ENCODE measurements around the gene RFC1. TPM values are rescaled to one million over a fixed set of nuclear protein-coding genes. Genes with fewer than 3 reads are reported as not detected.

Gene RFC1
- polyA plus RNA-seq, 1 of the 3 experiments (the other 2 are of a cell fraction) = 14.9 TPM

DNA sequence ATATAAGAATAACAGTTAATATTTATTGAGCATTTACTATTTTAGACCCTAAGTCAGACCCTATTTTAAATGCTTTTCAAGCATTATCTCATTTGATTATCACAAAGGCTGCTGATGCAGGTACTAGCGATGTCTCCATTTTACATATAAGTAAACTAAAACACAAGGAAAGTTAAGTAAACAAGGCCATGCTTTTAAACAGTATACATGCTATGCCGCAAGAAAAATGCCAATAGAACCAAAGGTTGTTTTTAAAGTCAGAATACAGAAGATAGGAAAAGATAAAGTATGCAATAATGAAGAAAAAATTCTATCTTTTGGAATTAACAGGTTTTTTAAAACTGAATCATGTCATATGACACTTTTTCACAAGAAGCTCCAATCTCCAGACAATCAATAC lies 26.2 kb downstream of the RFC1 start:
- Histone ChIP-seq H2AFZ (ENCODE audit: low read depth) (no peak overlapping the region), H3K27me3 (ENCODE audit: insufficient read depth) (no peaks in the 10 kb centered on the region), H3K4me1 (ENCODE audit: control insufficient read depth in 1 of 2, insufficient read depth in 2 of 2, low read depth in 1 of 2, low read length in 1 of 2) (peaks cover 0 to 3% of the 10 kb centered on the region in 2 experiments; a peak in 2 of 4 replicates), H3K9me2 (no peaks in the 10 kb centered on the region), H3K9ac (no peak overlapping the region), H3K36me3 (replicated peaks in 1 of 2; ENCODE audit: control insufficient read depth in 1 of 2, insufficient read depth in 2 of 2, low read length in 1 of 2) (peaks cover 21 to 35% of the 10 kb centered on the region in 2 experiments), H4K20me1 (ENCODE audit: insufficient read depth) (no peaks in the 10 kb centered on the region), H3K4me2 (no peak overlapping the region), H3F3A (replicated peaks; ENCODE audit: insufficient read depth) (peaks cover 4% of the 10 kb centered on the region), H3K27ac (ENCODE audit: low read depth in 2 of 2, low read length in 1 of 2) (no peak overlapping the region), H3K4me3 (ENCODE audit: low read depth in 2 of 2, low read length in 1 of 2) (no peak overlapping the region), H3K9me3 (no peaks in the 10 kb centered on the region), H3K79me2 (ENCODE audit: insufficient read depth) (peaks cover 82% of the 10 kb centered on the region)
- WGBS (ENCODE audit: low lambda C conversion rate) = 96% methylated on average over 2 of the region's 2 CpGs
- TF ChIP-seq, protein P1, sequence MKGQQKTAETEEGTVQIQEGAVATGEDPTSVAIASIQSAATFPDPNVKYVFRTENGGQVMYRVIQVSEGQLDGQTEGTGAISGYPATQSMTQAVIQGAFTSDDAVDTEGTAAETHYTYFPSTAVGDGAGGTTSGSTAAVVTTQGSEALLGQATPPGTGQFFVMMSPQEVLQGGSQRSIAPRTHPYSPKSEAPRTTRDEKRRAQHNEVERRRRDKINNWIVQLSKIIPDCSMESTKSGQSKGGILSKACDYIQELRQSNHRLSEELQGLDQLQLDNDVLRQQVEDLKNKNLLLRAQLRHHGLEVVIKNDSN (IDR thresholded peaks at IDR 0.05; ENCODE audit: borderline replicate concordance, low read depth) = no peak
- TF ChIP-seq ELF1 (IDR thresholded peaks at IDR 0.05) = no peak
- TF ChIP-seq YY1 (IDR thresholded peaks at IDR 0.05; ENCODE audit: low read depth) = no peak
- TF ChIP-seq, protein P2, sequence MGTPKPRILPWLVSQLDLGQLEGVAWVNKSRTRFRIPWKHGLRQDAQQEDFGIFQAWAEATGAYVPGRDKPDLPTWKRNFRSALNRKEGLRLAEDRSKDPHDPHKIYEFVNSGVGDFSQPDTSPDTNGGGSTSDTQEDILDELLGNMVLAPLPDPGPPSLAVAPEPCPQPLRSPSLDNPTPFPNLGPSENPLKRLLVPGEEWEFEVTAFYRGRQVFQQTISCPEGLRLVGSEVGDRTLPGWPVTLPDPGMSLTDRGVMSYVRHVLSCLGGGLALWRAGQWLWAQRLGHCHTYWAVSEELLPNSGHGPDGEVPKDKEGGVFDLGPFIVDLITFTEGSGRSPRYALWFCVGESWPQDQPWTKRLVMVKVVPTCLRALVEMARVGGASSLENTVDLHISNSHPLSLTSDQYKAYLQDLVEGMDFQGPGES (IDR thresholded peaks at IDR 0.05; ENCODE audit: low read depth, low read length) = no peak
- no peak for TF ChIP-seq RCOR1 (IDR thresholded peaks at IDR 0.05; ENCODE audit: low read length)
- TF ChIP-seq FOSL2 (IDR thresholded peaks at IDR 0.05; ENCODE audit: borderline replicate concordance, low read depth) = no peak
- TF ChIP-seq NFIC (IDR thresholded peaks at IDR 0.05; ENCODE audit: borderline replicate concordance) = no peak
- TF ChIP-seq NRF1 (IDR thresholded peaks at IDR 0.05; ENCODE audit: low read depth, low read length) = no peak
- no peak for TF ChIP-seq MEF2A (IDR thresholded peaks at IDR 0.05; ENCODE audit: borderline replicate concordance, low read depth)
- TF ChIP-seq, protein P3, sequence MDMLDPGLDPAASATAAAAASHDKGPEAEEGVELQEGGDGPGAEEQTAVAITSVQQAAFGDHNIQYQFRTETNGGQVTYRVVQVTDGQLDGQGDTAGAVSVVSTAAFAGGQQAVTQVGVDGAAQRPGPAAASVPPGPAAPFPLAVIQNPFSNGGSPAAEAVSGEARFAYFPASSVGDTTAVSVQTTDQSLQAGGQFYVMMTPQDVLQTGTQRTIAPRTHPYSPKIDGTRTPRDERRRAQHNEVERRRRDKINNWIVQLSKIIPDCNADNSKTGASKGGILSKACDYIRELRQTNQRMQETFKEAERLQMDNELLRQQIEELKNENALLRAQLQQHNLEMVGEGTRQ (IDR thresholded peaks at IDR 0.05; ENCODE audit: borderline replicate concordance, low read depth, low read length) = no peak
- TF ChIP-seq CHD2 (IDR thresholded peaks at IDR 0.05; ENCODE audit: low read length, partially characterized antibody) = no peak
- no peak for TF ChIP-seq GABPA (IDR thresholded peaks at IDR 0.05; ENCODE audit: low read depth)
- TF ChIP-seq, protein P4, sequence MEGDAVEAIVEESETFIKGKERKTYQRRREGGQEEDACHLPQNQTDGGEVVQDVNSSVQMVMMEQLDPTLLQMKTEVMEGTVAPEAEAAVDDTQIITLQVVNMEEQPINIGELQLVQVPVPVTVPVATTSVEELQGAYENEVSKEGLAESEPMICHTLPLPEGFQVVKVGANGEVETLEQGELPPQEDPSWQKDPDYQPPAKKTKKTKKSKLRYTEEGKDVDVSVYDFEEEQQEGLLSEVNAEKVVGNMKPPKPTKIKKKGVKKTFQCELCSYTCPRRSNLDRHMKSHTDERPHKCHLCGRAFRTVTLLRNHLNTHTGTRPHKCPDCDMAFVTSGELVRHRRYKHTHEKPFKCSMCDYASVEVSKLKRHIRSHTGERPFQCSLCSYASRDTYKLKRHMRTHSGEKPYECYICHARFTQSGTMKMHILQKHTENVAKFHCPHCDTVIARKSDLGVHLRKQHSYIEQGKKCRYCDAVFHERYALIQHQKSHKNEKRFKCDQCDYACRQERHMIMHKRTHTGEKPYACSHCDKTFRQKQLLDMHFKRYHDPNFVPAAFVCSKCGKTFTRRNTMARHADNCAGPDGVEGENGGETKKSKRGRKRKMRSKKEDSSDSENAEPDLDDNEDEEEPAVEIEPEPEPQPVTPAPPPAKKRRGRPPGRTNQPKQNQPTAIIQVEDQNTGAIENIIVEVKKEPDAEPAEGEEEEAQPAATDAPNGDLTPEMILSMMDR (IDR thresholded peaks at IDR 0.05) = no peak
- TF ChIP-seq RXRA (IDR thresholded peaks at IDR 0.05; ENCODE audit: borderline replicate concordance, low read depth) = no peak
- DNase-seq = no peak
- ChIA-PET CTCF (no interaction called here), POLR2A (no interaction called here)
